Gastroesophageal sphincter (tissue), 4 donors: ENCODE data around the gene MYPOP. TPM values are rescaled to one million over a fixed set of nuclear protein-coding genes. Genes with fewer than 3 reads are reported as not detected.

Experiments
- ATAC-seq: fragments of 150-250 bp; one replicate; pipeline ENCODE4 v1.9.1; 2016; ENCODE audit warnings: mild to moderate bottlenecking, moderate library complexity
- H3K27ac ChIP-seq, 4 donors: fragments of 200-600 bp; sonication (generic) in 3 of 4; 1 replicate in 3 of 4; 2 replicates in 1 of 4; pipeline ENCODE4 v1.5.1; 2016 to 2019
- H3K27me3 ChIP-seq: fragments of 200-600 bp; sonication (generic); one replicate; pipeline ENCODE4 v1.5.1; 2019
- H3K36me3 ChIP-seq, 2 donors: fragments of 200-600 bp; sonication (generic); one replicate each; pipeline ENCODE4 v1.5.1; 2019; ENCODE audit warnings: control low read depth in 1 of 2
- H3K4me1 ChIP-seq, 3 donors: fragments of 200-600 bp; sonication (generic); 1 replicate in 2 of 3; 2 replicates in 1 of 3; pipeline ENCODE4 v1.5.1; 2016 to 2019; ENCODE audit warnings: control low read depth in 2 of 3
- H3K4me3 ChIP-seq, 2 donors: fragments of 200-600 bp; sonication (generic); one replicate each; pipeline ENCODE4 v1.5.1; 2019; ENCODE audit warnings: mild to moderate bottlenecking in 1 of 2, moderate library complexity in 1 of 2
- H3K9me3 ChIP-seq, 3 donors: fragments of 200-600 bp; sonication (generic); one replicate each; pipeline ENCODE4 v1.5.1; 2017 to 2019; ENCODE audit warnings: control low read depth in 2 of 3
- EP300 ChIP-seq: sonication (generic); formaldehyde crosslinking; IDR thresholded peaks from one replicate; pipeline ENCODE4 v1.6.1; 2017; ENCODE audit warnings: antibody characterized with exemption, mild to moderate bottlenecking
- POLR2A ChIP-seq, 2 donors: fragments of 450-650 bp; IDR thresholded peaks; one replicate each; pipeline ENCODE4 v1.6.1; 2017; ENCODE audit warnings: antibody characterized with exemption in 2 of 2, mild to moderate bottlenecking in 2 of 2, moderate library complexity in 1 of 2
- POLR2AphosphoS5 ChIP-seq: sonication (generic); formaldehyde crosslinking; IDR thresholded peaks from one replicate; pipeline ENCODE4 v1.6.1; 2017; ENCODE audit warnings: antibody characterized with exemption
- WGBS, 2 donors: methylation state at CpG; one replicate each; pipeline ENCODE4 v1.1.5; 2018; ENCODE audit warnings: low coverage in 1 of 2; 5-methylcytosine and 5-hydroxymethylcytosine counted together
- total RNA-seq, 4 donors: library from RNA; depleted of rRNA; stranded (reverse); fragments of >200 nt; gene quantifications; one replicate each; pipeline ENCODE4 v1.1.0, GENCODE V29; 2016
- TF ChIP-seq, protein P1 (sequence below), 4 experiments: fragments of 200-600 bp in 2 of 4; fragments of 450-650 bp in 2 of 4; sonication (generic) in 1 of 4; IDR thresholded peaks; one replicate each; pipeline ENCODE4 v1.5.1; 2017 to 2019; ENCODE audit warnings: antibody characterized with exemption in 4 of 4, mild to moderate bottlenecking in 2 of 4, moderate library complexity in 2 of 4

The MYPOP gene, protein sequence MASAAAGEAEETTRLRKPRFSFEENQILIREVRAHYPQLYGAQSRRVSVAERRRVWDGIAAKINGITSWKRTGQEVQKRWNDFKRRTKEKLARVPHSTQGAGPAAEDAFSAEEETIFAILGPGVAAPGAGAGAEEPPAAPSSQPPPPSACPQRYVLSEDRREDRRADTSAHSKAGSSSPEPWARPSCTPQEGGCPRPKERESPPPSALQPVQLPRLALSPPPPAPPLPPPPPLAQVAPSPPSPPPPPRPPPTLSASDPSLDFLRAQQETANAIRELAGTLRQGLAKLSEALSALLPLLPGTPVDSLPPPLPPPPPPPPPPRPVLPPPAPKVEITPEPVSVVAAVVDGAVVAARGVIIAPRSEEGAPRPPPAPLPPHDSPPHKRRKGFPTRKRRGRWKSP
- 1 to 10 TPM; 1.3 to 4.6 (median 2.8) TPM for total RNA-seq

DNA sequence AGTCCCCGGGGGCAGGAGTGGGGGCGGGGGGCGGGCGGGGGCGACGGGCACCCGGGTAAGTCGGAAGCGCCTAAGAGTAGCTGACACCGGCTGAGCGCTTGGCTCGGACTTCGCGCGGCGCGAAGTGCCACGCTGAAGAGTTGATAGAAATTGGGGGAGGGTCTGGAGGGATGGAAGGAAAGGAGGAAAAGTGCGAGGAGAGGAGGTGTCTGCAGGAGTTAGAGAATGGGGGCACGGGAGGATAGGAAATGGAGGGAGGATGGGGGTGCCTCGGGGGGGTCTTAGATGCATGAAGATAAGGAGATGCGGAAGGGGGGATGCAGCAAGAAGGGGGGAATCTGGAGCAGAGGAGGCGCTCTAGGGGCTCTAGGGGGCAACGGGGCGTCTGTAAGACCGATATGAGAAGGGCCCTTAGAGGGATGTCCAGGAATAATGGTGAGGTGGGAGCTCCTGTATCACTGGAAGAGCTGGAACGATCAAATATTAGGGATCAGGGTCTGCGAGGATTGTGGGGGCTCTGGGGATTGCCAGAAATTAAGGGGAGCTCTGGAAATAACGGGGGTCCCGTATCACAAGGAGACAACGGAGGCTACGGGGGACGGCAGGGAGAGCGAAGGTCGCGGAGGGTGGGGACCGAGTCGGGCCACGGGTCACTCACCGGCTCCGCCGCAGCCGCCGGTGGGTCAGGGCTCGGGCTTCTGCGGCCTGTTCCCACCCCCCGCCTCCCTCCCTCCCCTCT is at the start of gene MYPOP:
Gene MYPOP, minus strand, starts transcription at position 702 of the 739 bp plus-strand sequence. CDS start 840 bp downstream, outside the sequence.
- H3K27ac ChIP-seq = peak within 1 kb of the TSS; percentile 31 to 88 (median 82)
- peaks cover 0 to 29% (median 8%) of the 10 kb centered on the region in 3 donors for H3K4me1 ChIP-seq
- TF ChIP-seq EP300 (no peak), POLR2AphosphoS5 (no peak), POLR2A (IDR thresholded peaks at IDR 0.05) (no peak)
- TF ChIP-seq, protein P1, sequence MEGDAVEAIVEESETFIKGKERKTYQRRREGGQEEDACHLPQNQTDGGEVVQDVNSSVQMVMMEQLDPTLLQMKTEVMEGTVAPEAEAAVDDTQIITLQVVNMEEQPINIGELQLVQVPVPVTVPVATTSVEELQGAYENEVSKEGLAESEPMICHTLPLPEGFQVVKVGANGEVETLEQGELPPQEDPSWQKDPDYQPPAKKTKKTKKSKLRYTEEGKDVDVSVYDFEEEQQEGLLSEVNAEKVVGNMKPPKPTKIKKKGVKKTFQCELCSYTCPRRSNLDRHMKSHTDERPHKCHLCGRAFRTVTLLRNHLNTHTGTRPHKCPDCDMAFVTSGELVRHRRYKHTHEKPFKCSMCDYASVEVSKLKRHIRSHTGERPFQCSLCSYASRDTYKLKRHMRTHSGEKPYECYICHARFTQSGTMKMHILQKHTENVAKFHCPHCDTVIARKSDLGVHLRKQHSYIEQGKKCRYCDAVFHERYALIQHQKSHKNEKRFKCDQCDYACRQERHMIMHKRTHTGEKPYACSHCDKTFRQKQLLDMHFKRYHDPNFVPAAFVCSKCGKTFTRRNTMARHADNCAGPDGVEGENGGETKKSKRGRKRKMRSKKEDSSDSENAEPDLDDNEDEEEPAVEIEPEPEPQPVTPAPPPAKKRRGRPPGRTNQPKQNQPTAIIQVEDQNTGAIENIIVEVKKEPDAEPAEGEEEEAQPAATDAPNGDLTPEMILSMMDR (IDR thresholded peaks at IDR 0.05) = no peak
- no peak for ATAC-seq
- 1 to 2% methylated on average over 16 to 20 of the region's 47 CpGs for WGBS, 2 donors
- no peaks in the 10 kb centered on the region for H3K9me3 ChIP-seq
- peaks cover 0 to 27% of the 10 kb centered on the region in 2 donors for H3K36me3 ChIP-seq
- H3K4me3 ChIP-seq = peak within 1 kb of the TSS; percentile 74 to 80
- peaks cover 12% of the 10 kb centered on the region for H3K27me3 ChIP-seq

GRCh38 chr19:45947926-45948325 is 45.5 kb upstream of the MYPOP start:
- H3K27me3 ChIP-seq = peaks cover 55% of the 10 kb centered on the region
- no peak overlapping the region for H3K4me3 ChIP-seq
- H3K27ac ChIP-seq = no peak overlapping the region
- H3K4me1 ChIP-seq = peaks cover 0 to 4% (median 4%) of the 10 kb centered on the region in 3 donors
- 100% methylated on average over 1 of the region's 1 CpG; no CpG with 5 or more reads in 1 of the 2 donors for WGBS, 2 donors
- no peaks in the 10 kb centered on the region for H3K9me3 ChIP-seq
- H3K36me3 ChIP-seq = no peaks in the 10 kb centered on the region
- no peak for TF ChIP-seq EP300
- no peak for TF ChIP-seq POLR2AphosphoS5
- TF ChIP-seq, protein P1 (IDR thresholded peaks at IDR 0.05) = no peak
- no peak for TF ChIP-seq POLR2A (IDR thresholded peaks at IDR 0.05)
- no peak for ATAC-seq

- H3K9me3 ChIP-seq = peaks cover 0 to 7% (median 0%) of the 10 kb centered on the region in 3 donors
- WGBS, 2 donors = 50% methylated on average over 2 of the region's 32 CpGs; no CpG with 5 or more reads in 1 of the 2 donors
- no peak overlapping the region for H3K4me3 ChIP-seq
- TF ChIP-seq EP300 (no peak), POLR2AphosphoS5 (no peak), POLR2A (IDR thresholded peaks at IDR 0.05) (no peak)
- TF ChIP-seq, protein P1 (IDR thresholded peaks at IDR 0.05) = no peak
- no peaks in the 10 kb centered on the region for H3K36me3 ChIP-seq
- peaks cover 74% of the 10 kb centered on the region for H3K27me3 ChIP-seq
- no peak for ATAC-seq
- no peak overlapping the region for H3K27ac ChIP-seq
- no peaks in the 10 kb centered on the region for H3K4me1 ChIP-seq
Observed at GRCh38 chr19:45940515-45940805, 38.0 kb upstream of the MYPOP start.

- Histone ChIP-seq H3K9me3 (peaks cover 0 to 7% (median 0%) of the 10 kb centered on the region in 3 donors), H3K4me3 (no peak overlapping the region), H3K27me3 (peaks cover 75% of the 10 kb centered on the region), H3K27ac (no peak overlapping the region), H3K36me3 (no peaks in the 10 kb centered on the region), H3K4me1 (no peaks in the 10 kb centered on the region)
- no peak for ATAC-seq
- TF ChIP-seq, protein P1 (IDR thresholded peaks at IDR 0.05) = no peak
- no peak for TF ChIP-seq POLR2AphosphoS5
- TF ChIP-seq POLR2A (IDR thresholded peaks at IDR 0.05) = no peak
- no peak for TF ChIP-seq EP300
- WGBS, 2 donors = 67% methylated on average over 2 of the region's 67 CpGs; no CpG with 5 or more reads in 1 of the 2 donors
Observed at GRCh38 chr19:45939792-45940514, 37.5 kb upstream of the MYPOP start.
